Measurements from ENCODE around the gene HFE. TPM values are rescaled to one million over a fixed set of nuclear protein-coding genes. Genes with fewer than 3 reads are reported as not detected.

Gene HFE
- total and polyA plus RNA-seq, 2 of the 13 experiments (the other 11 are each of a cell fraction or from before 2014, with no cell fraction given) = 3.7 to 6.3 TPM

GRCh38 chr6:26045065-26045927 lies 41.9 kb upstream of the HFE start (continued):
- TF ChIP-seq GLMP (CRISPR knock-in tag; IDR thresholded peaks at IDR 0.05; ENCODE audit: borderline replicate concordance) = peak; percentile 87; the same call in 1 of the 2 replicates
- peak; percentile 43; the same call in 1 of the 2 replicates for TF ChIP-seq ZSCAN25 (CRISPR knock-in tag; IDR thresholded peaks at IDR 0.05)
- peak; percentile 61; the same call in 1 of the 2 replicates for TF ChIP-seq EED (CRISPR knock-in tag; IDR thresholded peaks at IDR 0.05)
- peak; percentile 71; the same call in 1 of the 2 replicates for TF ChIP-seq HDAC6 (IDR thresholded peaks at IDR 0.05; ENCODE audit: low read depth, low read length)
- TF ChIP-seq IKZF4 (CRISPR knock-in tag; IDR thresholded peaks at IDR 0.05; ENCODE audit: borderline replicate concordance, low read depth, not compliant biosample characterization) = peak; percentile 76
- peak; percentile 90; the same call in 1 of the 2 replicates for TF ChIP-seq ZSCAN12 (CRISPR knock-in tag; IDR thresholded peaks at IDR 0.05)
- TF ChIP-seq ATF7-NPFF (CRISPR knock-in tag; IDR thresholded peaks at IDR 0.05; ENCODE audit: low read depth) = peak; percentile 96
- TF ChIP-seq MBNL3 (CRISPR knock-in tag; conservative IDR thresholded peaks at IDR 0.05) = no peak
- TF ChIP-seq ZNF83 (CRISPR knock-in tag; IDR thresholded peaks at IDR 0.05; ENCODE audit: borderline replicate concordance) = peak; percentile 77; the same call in 1 of the 2 replicates
- peak; percentile 94 for TF ChIP-seq NFE2L1 (CRISPR knock-in tag; IDR thresholded peaks at IDR 0.05; ENCODE audit: borderline replicate concordance)
- TF ChIP-seq AGO2 (optimal IDR thresholded peaks at IDR 0.05; ENCODE audit: low read depth, low read length) = peak; percentile 100
- no peak; the same call in none of the 2 replicates for TF ChIP-seq HOXD1 (CRISPR knock-in tag; IDR thresholded peaks at IDR 0.05)
- TF ChIP-seq HMGA1 (CRISPR knock-in tag; conservative IDR thresholded peaks at IDR 0.05) = no peak
- peak; percentile 10; the same call in 1 of the 2 replicates for TF ChIP-seq NCOR1 (IDR thresholded peaks at IDR 0.05; ENCODE audit: borderline replicate concordance, low read length)
- no peak for TF ChIP-seq ATF7 (IDR thresholded peaks at IDR 0.05)
- peak; percentile 62; the same call in 1 of the 2 replicates for TF ChIP-seq ATF7 (CRISPR knock-in tag; IDR thresholded peaks at IDR 0.05)
- TF ChIP-seq RBM22 (optimal IDR thresholded peaks at IDR 0.05; ENCODE audit: low read length) = peak; percentile 99
- TF ChIP-seq, protein P1, sequence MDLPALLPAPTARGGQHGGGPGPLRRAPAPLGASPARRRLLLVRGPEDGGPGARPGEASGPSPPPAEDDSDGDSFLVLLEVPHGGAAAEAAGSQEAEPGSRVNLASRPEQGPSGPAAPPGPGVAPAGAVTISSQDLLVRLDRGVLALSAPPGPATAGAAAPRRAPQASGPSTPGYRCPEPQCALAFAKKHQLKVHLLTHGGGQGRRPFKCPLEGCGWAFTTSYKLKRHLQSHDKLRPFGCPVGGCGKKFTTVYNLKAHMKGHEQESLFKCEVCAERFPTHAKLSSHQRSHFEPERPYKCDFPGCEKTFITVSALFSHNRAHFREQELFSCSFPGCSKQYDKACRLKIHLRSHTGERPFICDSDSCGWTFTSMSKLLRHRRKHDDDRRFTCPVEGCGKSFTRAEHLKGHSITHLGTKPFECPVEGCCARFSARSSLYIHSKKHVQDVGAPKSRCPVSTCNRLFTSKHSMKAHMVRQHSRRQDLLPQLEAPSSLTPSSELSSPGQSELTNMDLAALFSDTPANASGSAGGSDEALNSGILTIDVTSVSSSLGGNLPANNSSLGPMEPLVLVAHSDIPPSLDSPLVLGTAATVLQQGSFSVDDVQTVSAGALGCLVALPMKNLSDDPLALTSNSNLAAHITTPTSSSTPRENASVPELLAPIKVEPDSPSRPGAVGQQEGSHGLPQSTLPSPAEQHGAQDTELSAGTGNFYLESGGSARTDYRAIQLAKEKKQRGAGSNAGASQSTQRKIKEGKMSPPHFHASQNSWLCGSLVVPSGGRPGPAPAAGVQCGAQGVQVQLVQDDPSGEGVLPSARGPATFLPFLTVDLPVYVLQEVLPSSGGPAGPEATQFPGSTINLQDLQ (CRISPR knock-in tag; IDR thresholded peaks at IDR 0.05) = peak; percentile 86
- TF ChIP-seq, protein P2, sequence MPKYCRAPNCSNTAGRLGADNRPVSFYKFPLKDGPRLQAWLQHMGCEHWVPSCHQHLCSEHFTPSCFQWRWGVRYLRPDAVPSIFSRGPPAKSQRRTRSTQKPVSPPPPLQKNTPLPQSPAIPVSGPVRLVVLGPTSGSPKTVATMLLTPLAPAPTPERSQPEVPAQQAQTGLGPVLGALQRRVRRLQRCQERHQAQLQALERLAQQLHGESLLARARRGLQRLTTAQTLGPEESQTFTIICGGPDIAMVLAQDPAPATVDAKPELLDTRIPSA (CRISPR knock-in tag; IDR thresholded peaks at IDR 0.05; ENCODE audit: borderline replicate concordance) = peak; percentile 78; the same call in 1 of the 2 replicates
- peak; percentile 96 for TF ChIP-seq GTF2F1 (IDR thresholded peaks at IDR 0.05; ENCODE audit: low read length)
- TF ChIP-seq E2F2 (CRISPR knock-in tag; IDR thresholded peaks at IDR 0.05; ENCODE audit: borderline replicate concordance) = peak; percentile 95; the same call in 1 of the 2 replicates
- TF ChIP-seq ZNF230 (CRISPR knock-in tag; IDR thresholded peaks at IDR 0.05) = 0 out of 2 replicates have a peak, but pooled peaks have one; percentile 29
- peak; percentile 89 for TF ChIP-seq NFYC (CRISPR knock-in tag; IDR thresholded peaks at IDR 0.05)
- peak; percentile 85; the same call in 1 of the 2 replicates for TF ChIP-seq SATB2 (CRISPR knock-in tag; IDR thresholded peaks at IDR 0.05)
